Hepatocyte (in vitro differentiated cells): ENCODE results near the gene LY86. TPM values are rescaled to one million over a fixed set of nuclear protein-coding genes. Genes with fewer than 3 reads are reported as not detected.

ENCODE experiments used
- DNase-seq: peaks from one replicate; pipeline ENCODE4 v3.0.0-alpha.2; 2016; ENCODE audit warnings: low spot score
- H2AFZ ChIP-seq: fragments of 200-600 bp; sonication (generic); 2 replicates; pipeline ENCODE4 v1.6.0; 2016; ENCODE audit warnings: antibody characterized with exemption, mild to moderate bottlenecking
- H3K27ac ChIP-seq: fragments of 200-600 bp; sonication (generic); 2 replicates; pipeline ENCODE4 v1.5.1; 2016; ENCODE audit warnings: mild to moderate bottlenecking
- H3K27me3 ChIP-seq: fragments of 200-600 bp; sonication (generic); 2 replicates; pipeline ENCODE4 v1.6.1; 2016
- H3K36me3 ChIP-seq: fragments of 200-600 bp; sonication (generic); replicated peaks from 2 replicates; pipeline ENCODE4 v1.5.1; 2016; ENCODE audit warnings: low read depth; ENCODE audit not compliant: insufficient read depth
- H3K4me1 ChIP-seq: fragments of 200-600 bp; sonication (generic); 2 replicates; pipeline ENCODE4 v1.5.1; 2016; ENCODE audit warnings: mild to moderate bottlenecking, moderate library complexity; ENCODE audit not compliant: insufficient read depth
- H3K4me2 ChIP-seq: fragments of 200-600 bp; sonication (generic); 2 replicates; pipeline ENCODE4 v1.6.0; 2016
- H3K4me3 ChIP-seq: fragments of 200-600 bp; sonication (generic); 2 replicates; pipeline ENCODE4 v1.5.1; 2016; ENCODE audit warnings: mild to moderate bottlenecking
- H3K79me2 ChIP-seq: fragments of 200-600 bp; sonication (generic); 2 replicates; pipeline ENCODE4 v1.6.0; 2017; ENCODE audit warnings: mild to moderate bottlenecking
- H3K9me2 ChIP-seq: fragments of 200-600 bp; sonication (generic); replicated peaks from 2 replicates; pipeline ENCODE4 v1.6.0; 2017; ENCODE audit warnings: mild to moderate bottlenecking; ENCODE audit not compliant: insufficient read depth
- H3K9me3 ChIP-seq: fragments of 200-600 bp; sonication (generic); 2 replicates; pipeline ENCODE4 v1.5.1; 2016; ENCODE audit warnings: low read depth, mild to moderate bottlenecking
- H4K20me1 ChIP-seq: fragments of 200-600 bp; sonication (generic); 2 replicates; pipeline ENCODE4 v1.6.0; 2016; ENCODE audit warnings: mild to moderate bottlenecking; ENCODE audit not compliant: insufficient read depth, poor library complexity, severe bottlenecking
- CTCF ChIP-seq: fragments of 200-600 bp; sonication (generic); IDR thresholded peaks from 2 replicates; pipeline ENCODE4 v1.5.1; 2016; ENCODE audit warnings: antibody characterized with exemption, mild to moderate bottlenecking; ENCODE audit not compliant: poor library complexity
- EZH2 ChIP-seq: fragments of 200-600 bp; sonication (generic); IDR thresholded peaks from 2 replicates; pipeline ENCODE4 v1.6.1; 2016; ENCODE audit warnings: antibody characterized with exemption, mild to moderate bottlenecking, borderline replicate concordance
- EZH2phosphoT487 ChIP-seq: fragments of 200-600 bp; sonication (generic); IDR thresholded peaks from one replicate; pipeline ENCODE4 v1.6.1; 2018; ENCODE audit warnings: antibody characterized with exemption, mild to moderate bottlenecking, low read depth, moderate library complexity; ENCODE audit not compliant: unreplicated experiment, severe bottlenecking
- WGBS: methylation state at CpG from one replicate; pipeline ENCODE4 v1.1.6; 2016; ENCODE audit warnings: low lambda C conversion rate; ENCODE audit errors: missing lambda C conversion rate; 5-methylcytosine and 5-hydroxymethylcytosine counted together
- polyA plus RNA-seq: library from polyadenylated mRNA; unstranded; fragments of >200 nt; fragmentation: Nextera tagmentation; extraction: Ambion mirVana; gene quantifications from 2 replicates; pipeline ENCODE4 v1.2.1, GENCODE V29; 2016
- total RNA-seq: library from RNA; depleted of rRNA; stranded (reverse); fragments of >200 nt; gene quantifications from 2 replicates; pipeline ENCODE4 v1.2.3, GENCODE V29; 2014

LY86 gene
- total and polyA plus RNA-seq, 2 experiments from 2014 or later: 0.27 to 0.82 TPM

GRCh38 chr6:6688951-6689350 lies 100.4 kb downstream of the LY86 start:
- H3K27me3 ChIP-seq: no peaks in the 10 kb centered on the region
- H2AFZ ChIP-seq: no peak overlapping the region
- no peak overlapping the region for H3K4me3 ChIP-seq
- no peaks in the 10 kb centered on the region for H3K9me2 ChIP-seq
- H3K4me1 ChIP-seq: peaks cover 5% of the 10 kb centered on the region
- no peak for DNase-seq
- no peak overlapping the region for H3K4me2 ChIP-seq
- H3K9me3 ChIP-seq: no peaks in the 10 kb centered on the region
- no peaks in the 10 kb centered on the region for H3K36me3 ChIP-seq
- no peak for TF ChIP-seq CTCF
- TF ChIP-seq EZH2: no peak
- TF ChIP-seq EZH2phosphoT487: no peak
- H3K79me2 ChIP-seq: no peaks in the 10 kb centered on the region
- WGBS: 77% methylated on average over 1 of the region's 1 CpG
- no peak overlapping the region for H3K27ac ChIP-seq
- H4K20me1 ChIP-seq: no peaks in the 10 kb centered on the region

GRCh38 chr6:6689400-6690143 lies 101.1 kb downstream of the LY86 start:
- Histone ChIP-seq H3K27me3 (no peaks in the 10 kb centered on the region), H3K4me2 (no peak overlapping the region), H3K4me1 (peaks cover 5% of the 10 kb centered on the region), H3K9me3 (no peaks in the 10 kb centered on the region), H3K27ac (peak overlapping the region; percentile 7), H3K9me2 (no peaks in the 10 kb centered on the region), H3K36me3 (no peaks in the 10 kb centered on the region), H3K79me2 (no peaks in the 10 kb centered on the region), H3K4me3 (no peak overlapping the region), H2AFZ (no peak overlapping the region), H4K20me1 (no peaks in the 10 kb centered on the region)
- DNase-seq: no peak
- WGBS: 51% methylated on average over 2 of the region's 2 CpGs
- TF ChIP-seq CTCF: no peak
- TF ChIP-seq EZH2phosphoT487: no peak
- TF ChIP-seq EZH2: no peak

- Histone ChIP-seq H3K9me3 (no peaks in the 10 kb centered on the region), H3K79me2 (no peaks in the 10 kb centered on the region), H3K9me2 (no peaks in the 10 kb centered on the region), H3K4me3 (no peak overlapping the region), H3K27ac (no peak overlapping the region), H3K4me1 (peaks cover 8% of the 10 kb centered on the region), H2AFZ (no peak overlapping the region), H3K27me3 (no peaks in the 10 kb centered on the region), H3K36me3 (no peaks in the 10 kb centered on the region), H3K4me2 (no peak overlapping the region), H4K20me1 (no peaks in the 10 kb centered on the region)
- TF ChIP-seq CTCF (no peak), EZH2 (no peak)
- no peak for DNase-seq
- 94% methylated on average over 2 of the region's 2 CpGs for WGBS
Measured at GRCh38 chr6:6690144-6690483, 101.6 kb downstream of the LY86 start.

- H3K9me2 ChIP-seq: no peaks in the 10 kb centered on the region
- H3K4me1 ChIP-seq: peaks cover 4% of the 10 kb centered on the region
- no peak for DNase-seq
- H4K20me1 ChIP-seq: no peaks in the 10 kb centered on the region
- no peaks in the 10 kb centered on the region for H3K36me3 ChIP-seq
- TF ChIP-seq CTCF: peak; percentile 2
- TF ChIP-seq EZH2: no peak
- no peak for TF ChIP-seq EZH2phosphoT487
- no peak overlapping the region for H3K4me3 ChIP-seq
- no peaks in the 10 kb centered on the region for H3K79me2 ChIP-seq
- no peaks in the 10 kb centered on the region for H3K27me3 ChIP-seq
- H2AFZ ChIP-seq: no peak overlapping the region
- H3K4me2 ChIP-seq: no peak overlapping the region
- H3K27ac ChIP-seq: peak overlapping the region; percentile 56
- WGBS: 56% methylated on average over 6 of the region's 6 CpGs
- no peaks in the 10 kb centered on the region for H3K9me3 ChIP-seq
Measured at GRCh38 chr6:6694368-6694780, 105.9 kb downstream of the LY86 start.
